Small intestine (tissue), 7 donors: Measurements from ENCODE around the gene OSGIN1. TPM values are rescaled to one million over a fixed set of nuclear protein-coding genes. Genes with fewer than 3 reads are reported as not detected.
"Not testable (repeated sequence)": the region's sequence is repeated elsewhere in the genome, so short reads cannot be mapped to it uniquely, and the experiment has no call there.

Experiments
- DNase-seq, 2 donors: peaks; one replicate each; pipeline versions ENCODE4 v3.0.0 to v3.0.0-alpha.2; 2013
- FAIRE-seq: peaks from 2 replicates; lab custom pipeline; 2012; peaks lifted over from hg19 to GRCh38; lab: Jason Lieb, UNC
- H3K27ac ChIP-seq, 3 donors: one replicate each; pipeline ENCODE4 v1.5.1; 2013; ENCODE audit warnings: low read length in 2 of 3, mild to moderate bottlenecking in 2 of 3, control low read depth in 1 of 3, inconsistent platforms in 1 of 3, low read depth in 1 of 3, moderate library complexity in 1 of 3
- H3K27me3 ChIP-seq, 3 donors: one replicate each; pipeline ENCODE4 v1.6.1; 2013; ENCODE audit warnings: low read length in 3 of 3, inconsistent platforms in 1 of 3; ENCODE audit not compliant: control insufficient read depth in 3 of 3, insufficient read depth in 3 of 3
- H3K36me3 ChIP-seq, 3 donors: one replicate each; pipeline ENCODE4 v1.6.1; 2013; ENCODE audit warnings: low read length in 3 of 3, inconsistent platforms in 1 of 3, low read depth in 1 of 3, mild to moderate bottlenecking in 1 of 3, moderate library complexity in 1 of 3; ENCODE audit not compliant: control insufficient read depth in 3 of 3, insufficient read depth in 2 of 3
- H3K4me1 ChIP-seq, 3 donors: one replicate each; pipeline ENCODE4 v1.6.1; 2013; ENCODE audit warnings: low read length in 2 of 3, inconsistent platforms in 1 of 3, low read depth in 1 of 3, mild to moderate bottlenecking in 1 of 3, moderate library complexity in 1 of 3; ENCODE audit not compliant: control insufficient read depth in 3 of 3, insufficient read depth in 2 of 3
- H3K4me3 ChIP-seq, 3 donors: one replicate each; pipeline ENCODE4 v1.5.1; 2013; ENCODE audit warnings: low read length in 3 of 3, control low read depth in 1 of 3, inconsistent platforms in 1 of 3, low read depth in 1 of 3, mild to moderate bottlenecking in 1 of 3, moderate library complexity in 1 of 3
- H3K9me3 ChIP-seq, 2 donors: one replicate each; pipeline ENCODE4 v1.6.1; 2013; ENCODE audit warnings: low read depth in 1 of 2, low read length in 1 of 2; ENCODE audit not compliant: control insufficient read depth in 2 of 2, insufficient read depth in 1 of 2
- WGBS, 3 donors: extraction: QIAGEN DNeasy Blood & Tissue Kit; methylation state at CpG; one replicate each; pipeline ENCODE4 v1.1.7; 2013; 5-methylcytosine and 5-hydroxymethylcytosine counted together
- polyA plus RNA-seq, 4 donors: library from polyadenylated mRNA; stranded (reverse) in 3 of 4; unstranded in 1 of 4; fragments of 200-250 nt in 3 of 4; fragments of 120-200 nt in 1 of 4; gene quantifications; one replicate each; pipeline versions ENCODE4 v1.2.1 to v1.2.3, GENCODE V29; 2013
- donor health status: healthy with polysubstance abuse.
- donor health status: control.
- donor health status: control.
- donor health status: Bipolar disorder and iron deficiency.
- donor health status: healthy.

The OSGIN1 gene
- polyA plus RNA-seq, 4 donors, result 3.4 to 101 (median 41.1) TPM

- H3K27ac ChIP-seq, result no peak overlapping the region
- H3K36me3 ChIP-seq, result peaks cover 0 to 4% (median 0%) of the 10 kb centered on the region in 3 donors
- H3K4me3 ChIP-seq, result no peak overlapping the region
- no peaks in the 10 kb centered on the region for H3K9me3 ChIP-seq
- 34 to 77% (median 43%) methylated on average over 9 to 10 of the region's 10 CpGs for WGBS, 3 donors
- FAIRE-seq, result no peak
- DNase-seq, result no peak
- no peaks in the 10 kb centered on the region for H3K4me1 ChIP-seq
- H3K27me3 ChIP-seq, result no peaks in the 10 kb centered on the region
Measured at GRCh38 chr16:83935858-83936255, 17.2 kb upstream of the OSGIN1 start.

- Histone ChIP-seq H3K27me3 (no peaks in the 10 kb centered on the region), H3K9me3 (no peaks in the 10 kb centered on the region), H3K36me3 (peaks cover 0 to 4% (median 0%) of the 10 kb centered on the region in 3 donors), H3K4me1 (no peaks in the 10 kb centered on the region), H3K4me3 (no peak overlapping the region), H3K27ac (no peak overlapping the region)
- 92 to 93% (median 93%) methylated on average over 19 of the region's 19 CpGs for WGBS, 3 donors
- FAIRE-seq (no peak), DNase-seq (no peak)
Measured at GRCh38 chr16:83936581-83937165, 16.4 kb upstream of the OSGIN1 start.

- peaks cover 0 to 4% (median 0%) of the 10 kb centered on the region in 3 donors for H3K36me3 ChIP-seq
- FAIRE-seq, result no peak
- H3K27me3 ChIP-seq, result no peaks in the 10 kb centered on the region
- no peak for DNase-seq
- no peak overlapping the region for H3K4me3 ChIP-seq
- WGBS, 3 donors, result 90 to 96% (median 90%) methylated on average over 2 of the region's 2 CpGs
- no peaks in the 10 kb centered on the region for H3K4me1 ChIP-seq
- no peaks in the 10 kb centered on the region for H3K9me3 ChIP-seq
- no peak overlapping the region for H3K27ac ChIP-seq
Measured at GRCh38 chr16:83937267-83937666, 15.8 kb upstream of the OSGIN1 start.

GRCh38 chr16:83937922-83938885, 14.8 kb upstream of the OSGIN1 start:
- Histone ChIP-seq H3K27me3 (no peaks in the 10 kb centered on the region), H3K9me3 (no peaks in the 10 kb centered on the region), H3K4me3 (no peak overlapping the region), H3K4me1 (no peaks in the 10 kb centered on the region), H3K27ac (no peak overlapping the region), H3K36me3 (no peaks in the 10 kb centered on the region)
- DNase-seq (no peak), FAIRE-seq (no peak)
- 81 to 88% (median 84%) methylated on average over 18 of the region's 18 CpGs for WGBS, 3 donors

- Histone ChIP-seq H3K36me3 (no peaks in the 10 kb centered on the region), H3K9me3 (no peaks in the 10 kb centered on the region), H3K27ac (no peak overlapping the region), H3K4me3 (no peak overlapping the region), H3K27me3 (no peaks in the 10 kb centered on the region), H3K4me1 (no peaks in the 10 kb centered on the region)
- WGBS, 3 donors, result 44 to 65% (median 48%) methylated on average over 12 of the region's 12 CpGs
- FAIRE-seq (no peak), DNase-seq (no peak)
Measured at GRCh38 chr16:83939266-83939855, 13.7 kb upstream of the OSGIN1 start.

GRCh38 chr16:83940119-83940518, 12.9 kb upstream of the OSGIN1 start:
- no peak overlapping the region for H3K4me3 ChIP-seq
- H3K27ac ChIP-seq, result no peak overlapping the region
- WGBS, 3 donors, result 45 to 75% (median 61%) methylated on average over 12 of the region's 12 CpGs
- DNase-seq (no peak), FAIRE-seq (no peak)
- H3K27me3 ChIP-seq, result no peaks in the 10 kb centered on the region
- H3K4me1 ChIP-seq, result no peaks in the 10 kb centered on the region
- H3K9me3 ChIP-seq, result no peaks in the 10 kb centered on the region
- H3K36me3 ChIP-seq, result no peaks in the 10 kb centered on the region

- FAIRE-seq, result no peak
- WGBS, 3 donors, result 64 to 74% (median 74%) methylated on average over 28 of the region's 28 CpGs
- no peak for DNase-seq
Measured at GRCh38 chr16:83940630-83941378, 12.2 kb upstream of the OSGIN1 start.

GRCh38 chr16:83941546-83941945, 11.5 kb upstream of the OSGIN1 start:
- not testable (repeated sequence) for H3K4me3 ChIP-seq, H3K4me1 ChIP-seq, H3K9me3 ChIP-seq, FAIRE-seq, H3K27me3 ChIP-seq, H3K36me3 ChIP-seq, DNase-seq, H3K27ac ChIP-seq
- 92 to 95% (median 94%) methylated on average over 9 of the region's 9 CpGs for WGBS, 3 donors

More at GRCh38 chr16:83940630-83941378, 12.2 kb upstream of the OSGIN1 start:
- Histone ChIP-seq H3K9me3 (no peaks in the 10 kb centered on the region), H3K36me3 (no peaks in the 10 kb centered on the region), H3K27ac (no peak overlapping the region), H3K27me3 (no peaks in the 10 kb centered on the region), H3K4me3 (no peak overlapping the region), H3K4me1 (no peaks in the 10 kb centered on the region)
